ENCODE results near the gene KLC4.

- no peak for TF ChIP-seq YY1 (IDR thresholded peaks at IDR 0.05; ENCODE audit: insufficient read depth, insufficient read length)
- TF ChIP-seq SUZ12 (IDR thresholded peaks at IDR 0.05; ENCODE audit: extremely low read depth, insufficient read depth, insufficient read length), result no peak
- no peak for TF ChIP-seq ZNF274 (IDR thresholded peaks at IDR 0.05; ENCODE audit: low read depth, low read length)
Observed at GRCh38 chr6:43045371-43045930, 14.0 kb upstream of the KLC4 start.
